Spleen (tissue), 11 donors: Measurements from ENCODE around the gene UBE2U. TPM values are rescaled to one million over a fixed set of nuclear protein-coding genes. Genes with fewer than 3 reads are reported as not detected.

ENCODE experiments used
- DNase-seq: peaks from one replicate; pipeline ENCODE4 v3.0.0-alpha.2; 2020
- H3K27ac ChIP-seq, 8 donors: fragments of 200-600 bp; sonication (generic) in 7 of 8; 1 replicate in 4 of 8; 2 replicates in 4 of 8; pipeline versions ENCODE4 v1.5.0 to v1.8.0; 2016 to 2021; ENCODE audit warnings: inconsistent platforms in 4 of 8, mild to moderate bottlenecking in 4 of 8, moderate library complexity in 1 of 8
- H3K27me3 ChIP-seq, 7 donors: fragments of 200-600 bp; sonication (generic) in 6 of 7; replicated peaks in 1 of 7; 1 replicate in 4 of 7; 2 replicates in 3 of 7; pipeline versions ENCODE4 v1.5.0 to v1.8.0; 2016 to 2021; ENCODE audit warnings: inconsistent platforms in 3 of 7, mild to moderate bottlenecking in 1 of 7
- H3K36me3 ChIP-seq, 6 donors: fragments of 200-600 bp; sonication (generic) in 5 of 6; 1 replicate in 4 of 6; 2 replicates in 2 of 6; pipeline versions ENCODE4 v1.5.0 to v1.8.0; 2016 to 2021; ENCODE audit warnings: inconsistent platforms in 2 of 6
- H3K4me1 ChIP-seq, 6 donors: fragments of 200-600 bp; sonication (generic) in 5 of 6; 1 replicate in 3 of 6; 2 replicates in 3 of 6; pipeline versions ENCODE4 v1.5.0 to v1.8.0; 2016 to 2021; ENCODE audit warnings: inconsistent platforms in 3 of 6
- H3K4me3 ChIP-seq, 8 donors: fragments of 200-600 bp; sonication (generic) in 7 of 8; 1 replicate in 4 of 8; 2 replicates in 4 of 8; pipeline versions ENCODE4 v1.5.0 to v1.8.0; 2016 to 2021; ENCODE audit warnings: inconsistent platforms in 4 of 8, mild to moderate bottlenecking in 4 of 8, moderate library complexity in 2 of 8
- H3K9me3 ChIP-seq, 8 donors: fragments of 200-600 bp; sonication (generic) in 7 of 8; 1 replicate in 4 of 8; 2 replicates in 4 of 8; pipeline versions ENCODE4 v1.5.0 to v1.8.0; 2016 to 2021; ENCODE audit warnings: inconsistent platforms in 4 of 8
- CTCF ChIP-seq, 11 experiments: fragments of 200-600 bp in 7 of 11; fragments of 450-650 bp in 4 of 11; sonication (generic) in 4 of 11; IDR thresholded peaks in 8 of 11; conservative IDR thresholded peaks in 3 of 11; 1 replicate in 7 of 11; 2 replicates in 4 of 11; pipeline versions ENCODE4 v1.4.0 to v1.8.0; 2016 to 2021; ENCODE audit warnings: antibody characterized with exemption in 11 of 11, inconsistent platforms in 4 of 11, mild to moderate bottlenecking in 1 of 11
- POLR2A ChIP-seq, 3 donors: fragments of 450-650 bp; IDR thresholded peaks; one replicate each; pipeline ENCODE4 v1.5.1; 2017; ENCODE audit warnings: antibody characterized with exemption in 3 of 3, mild to moderate bottlenecking in 1 of 3
- POLR2AphosphoS5 ChIP-seq, 3 donors: sonication (generic); formaldehyde crosslinking; IDR thresholded peaks; one replicate each; pipeline ENCODE4 v1.5.1; 2017; ENCODE audit warnings: antibody characterized with exemption in 3 of 3
- WGBS, 5 donors: extraction: QIAGEN DNeasy Blood & Tissue Kit in 3 of 5; methylation state at CpG; one replicate each; pipeline versions ENCODE4 v1.1.5 to v1.1.7; 2013 to 2018; 5-methylcytosine and 5-hydroxymethylcytosine counted together
- intact Hi-C: fragments of 100-400 bp; cut with DNase I; formaldehyde crosslinking; loops from one replicate; pipeline ENCODE4 v1.15.0; 2023; ENCODE audit warnings: low total_unique reads
- polyA plus RNA-seq, 3 donors: library from polyadenylated mRNA; stranded (reverse); fragments of 200-250 nt; gene quantifications; one replicate each; pipeline ENCODE4 v1.2.1, GENCODE V29; 2013
- total RNA-seq, 7 donors: library from RNA; depleted of rRNA in 3 of 7; stranded (reverse); fragments of >200 nt in 3 of 7; fragmentation: NEBNext Ultra II Directional in 4 of 7; extraction: Animal tissue kit (Norgen Biotek cat#: 25700) in 4 of 7; gene quantifications; one replicate each; pipeline versions ENCODE4 v1.1.0 to v1.2.1, GENCODE V29; 2016 to 2021
- donor health status: healthy with polysubstance abuse.
- donor health status: DM: no; HTN: no; CAD: no; lungs with moderate emphysema.
- donor health status: DM: no; HTN: no; CAD: no.
- donor health status: Bipolar disorder and iron deficiency.
- donor health status: healthy.
- donor health status: DM: no; HTN: no; CAD: no.
- donor health status: DM: yes; HTN: yes; CAD: no.

The UBE2U gene
- total and polyA plus RNA-seq, 10 donors: not detected

GRCh38 chr1:64315402-64315801, 112.0 kb downstream of the UBE2U start:
- TF ChIP-seq POLR2AphosphoS5 (IDR thresholded peaks at IDR 0.05) (no peak), CTCF (IDR thresholded peaks at IDR 0.05 in 8 of 11, conservative IDR thresholded peaks at IDR 0.05 in 3 of 11) (no peak), POLR2A (IDR thresholded peaks at IDR 0.05) (no peak)
- Histone ChIP-seq H3K9me3 (no peaks in the 10 kb centered on the region), H3K4me1 (peaks cover 0 to 6% (median 0%) of the 10 kb centered on the region in 6 donors), H3K4me3 (no peak overlapping the region), H3K36me3 (no peaks in the 10 kb centered on the region), H3K27me3 (no peaks in the 10 kb centered on the region), H3K27ac (no peak overlapping the region)
- intact Hi-C loops: no loop called here
- 80 to 90% (median 85%) methylated on average over 5 of the region's 5 CpGs for WGBS, 5 donors
- DNase-seq: no peak
